WI38 (cell line): ENCODE data around the gene CIB4.

Experiments used
- H3K4me3 ChIP-seq: 2 replicates; pipeline ENCODE4 v1.5.1; 2011; ENCODE audit warnings: low read depth, mild to moderate bottlenecking, control low read depth, low read length
- CTCF ChIP-seq: IDR thresholded peaks from 2 replicates; pipeline ENCODE4 v1.5.1; 2012; ENCODE audit warnings: low read depth, mild to moderate bottlenecking, control low read depth, low read length

CIB4 gene

GRCh38 chr2:26550276-26551015 lies 90.7 kb downstream of the CIB4 start:
- TF ChIP-seq CTCF, result no peak
- no peak overlapping the region for H3K4me3 ChIP-seq

- no peak overlapping the region for H3K4me3 ChIP-seq
- TF ChIP-seq CTCF, result no peak
Observed at GRCh38 chr2:26542676-26543505, 98.3 kb downstream of the CIB4 start.

- no peak for TF ChIP-seq CTCF
Observed at GRCh38 chr2:26542194-26542455, 99.0 kb downstream of the CIB4 start.

GRCh38 chr2:26541401-26542193 lies 99.6 kb downstream of the CIB4 start:
- H3K4me3 ChIP-seq, result no peak overlapping the region
- no peak for TF ChIP-seq CTCF

More at GRCh38 chr2:26542194-26542455, 99.0 kb downstream of the CIB4 start:
- H3K4me3 ChIP-seq, result no peak overlapping the region

GRCh38 chr2:26540961-26541360 lies 100.2 kb downstream of the CIB4 start:
- no peak for TF ChIP-seq CTCF
- no peak overlapping the region for H3K4me3 ChIP-seq

GRCh38 chr2:26540306-26540705 lies 100.9 kb downstream of the CIB4 start:
- H3K4me3 ChIP-seq, result no peak overlapping the region
- TF ChIP-seq CTCF, result no peak
